Common myeloid progenitor, CD34-positive (primary cell): Measurements from ENCODE around the gene OSMR.

Experiments
- CTCF ChIA-PET: fragments of 350-600 bp; sonication (Branson Sonifier 250); formaldehyde crosslinking; loops from one replicate; lab custom pipeline; 2021; ENCODE audit warnings: antibody characterized with exemption; lab: Charles Lee
- POLR2A ChIA-PET: fragments of 350-600 bp; sonication (Branson Sonifier 250); formaldehyde crosslinking; loops from one replicate; lab custom pipeline; 2021; ENCODE audit warnings: antibody characterized with exemption; lab: Charles Lee
- DNase-seq, 3 donors: peaks; one replicate each; pipeline versions ENCODE4 v3.0.0 to v3.0.0-alpha.2; 2013
- H3K27ac ChIP-seq, 2 experiments: 1 replicate in 1 of 2; 2 replicates in 1 of 2; pipeline ENCODE4 v1.7.0; 2013; ENCODE audit warnings: inconsistent platforms in 2 of 2, low read length in 2 of 2, mild to moderate bottlenecking in 2 of 2, low read depth in 1 of 2, moderate library complexity in 1 of 2; ENCODE audit not compliant: severe bottlenecking in 2 of 2, insufficient read depth in 1 of 2, poor library complexity in 1 of 2
- H3K27me3 ChIP-seq, 5 experiments: replicated peaks in 2 of 5; 1 replicate in 3 of 5; 2 replicates in 2 of 5; pipeline versions ENCODE4 v1.6.1 to v1.7.0; 2013; ENCODE audit warnings: low read length in 4 of 5, mild to moderate bottlenecking in 2 of 5, moderate library complexity in 2 of 5, inconsistent platforms in 1 of 5; ENCODE audit not compliant: insufficient read depth in 5 of 5, control insufficient read depth in 4 of 5
- H3K36me3 ChIP-seq, 4 experiments: 1 replicate in 2 of 4; 2 replicates in 2 of 4; pipeline versions ENCODE4 v1.6.1 to v1.7.0; 2013; ENCODE audit warnings: low read length in 3 of 4, control low read depth in 1 of 4, mild to moderate bottlenecking in 1 of 4; ENCODE audit not compliant: control insufficient read depth in 4 of 4, insufficient read depth in 4 of 4
- H3K4me1 ChIP-seq, 4 experiments: 1 replicate in 3 of 4; 2 replicates in 1 of 4; pipeline versions ENCODE4 v1.6.1 to v1.7.1; 2013; ENCODE audit warnings: low read length in 3 of 4, mild to moderate bottlenecking in 3 of 4, control low read depth in 1 of 4, inconsistent platforms in 1 of 4, moderate library complexity in 1 of 4; ENCODE audit not compliant: control insufficient read depth in 4 of 4, insufficient read depth in 4 of 4; ENCODE audit errors: control extremely low read depth in 1 of 4
- H3K4me3 ChIP-seq, 7 experiments: 1 replicate in 4 of 7; 2 replicates in 3 of 7; pipeline versions ENCODE4 v1.5.1 to v1.7.0; 2013; ENCODE audit warnings: mild to moderate bottlenecking in 7 of 7, low read length in 6 of 7, moderate library complexity in 6 of 7, inconsistent platforms in 2 of 7, low read depth in 2 of 7, control low read depth in 1 of 7; ENCODE audit not compliant: insufficient read depth in 4 of 7, control insufficient read depth in 1 of 7; ENCODE audit errors: extremely low read depth in 1 of 7
- H3K9me3 ChIP-seq, 5 experiments: 1 replicate in 4 of 5; 2 replicates in 1 of 5; pipeline versions ENCODE4 v1.6.1 to v1.7.1; 2013; ENCODE audit warnings: low read length in 4 of 5, mild to moderate bottlenecking in 2 of 5, inconsistent platforms in 1 of 5, low read depth in 1 of 5, moderate library complexity in 1 of 5; ENCODE audit not compliant: control insufficient read depth in 4 of 5, insufficient read depth in 2 of 5; ENCODE audit errors: control extremely low read depth in 1 of 5
- WGBS: methylation state at CpG from one replicate; pipeline ENCODE4 v1.1.5; 2013; ENCODE audit not compliant: insufficient coverage; 5-methylcytosine and 5-hydroxymethylcytosine counted together

OSMR gene

GRCh38 chr5:38879078-38879460 is 33.3 kb downstream of the OSMR start:
- ChIA-PET CTCF (no interaction called here), POLR2A (no interaction called here)
- no peaks in the 10 kb centered on the region for H3K36me3 ChIP-seq

GRCh38 chr5:38883842-38884241 is 38.0 kb downstream of the OSMR start:
- no peaks in the 10 kb centered on the region for H3K36me3 ChIP-seq
- DNase-seq, result no peak
- WGBS, result 68% methylated on average over 2 of the region's 3 CpGs
- peaks cover 0 to 68% (median 17%) of the 10 kb centered on the region in 5 experiments for H3K27me3 ChIP-seq
- no peaks in the 10 kb centered on the region for H3K9me3 ChIP-seq
- ChIA-PET CTCF (no interaction called here), POLR2A (no interaction called here)
- H3K4me1 ChIP-seq, result peaks cover 0 to 3% (median 1%) of the 10 kb centered on the region in 4 experiments
- no peak overlapping the region for H3K4me3 ChIP-seq
- no peak overlapping the region for H3K27ac ChIP-seq

More at GRCh38 chr5:38879078-38879460, 33.3 kb downstream of the OSMR start:
- no peaks in the 10 kb centered on the region for H3K9me3 ChIP-seq
- peak in 1 of 3 donors; percentile 10 for DNase-seq
- H3K4me1 ChIP-seq, result peaks cover 0 to 10% (median 3%) of the 10 kb centered on the region in 4 experiments
- no peak overlapping the region for H3K27ac ChIP-seq
- peaks cover 6 to 75% (median 33%) of the 10 kb centered on the region in 5 experiments for H3K27me3 ChIP-seq
- 95% methylated on average over 7 of the region's 7 CpGs for WGBS
- H3K4me3 ChIP-seq, result no peak overlapping the region

DNA sequence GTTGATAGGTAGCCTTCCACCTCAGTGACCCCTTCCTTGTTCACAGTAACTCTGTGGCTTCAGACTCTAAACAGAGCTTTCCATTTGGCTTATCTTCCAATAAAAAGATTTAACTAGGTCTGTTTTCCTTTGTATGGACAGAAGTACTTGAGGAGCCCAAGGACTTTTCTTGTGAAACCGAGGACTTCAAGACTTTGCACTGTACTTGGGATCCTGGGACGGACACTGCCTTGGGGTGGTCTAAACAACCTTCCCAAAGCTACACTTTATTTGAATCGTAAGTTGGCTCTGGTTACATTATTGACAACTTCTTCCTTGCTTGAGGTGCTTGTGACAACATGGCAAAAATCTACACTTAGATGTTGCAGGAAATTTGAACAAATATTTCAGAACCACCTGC is 39.4 kb downstream of the OSMR start:
- Histone ChIP-seq H3K36me3 (no peaks in the 10 kb centered on the region), H3K4me1 (no peaks in the 10 kb centered on the region), H3K27me3 (peaks cover 0 to 68% (median 13%) of the 10 kb centered on the region in 5 experiments), H3K9me3 (no peaks in the 10 kb centered on the region), H3K27ac (no peak overlapping the region), H3K4me3 (no peak overlapping the region)
- ChIA-PET CTCF (no interaction called here), POLR2A (no interaction called here)
- no peak for DNase-seq
- 97% methylated on average over 3 of the region's 3 CpGs for WGBS

DNA sequence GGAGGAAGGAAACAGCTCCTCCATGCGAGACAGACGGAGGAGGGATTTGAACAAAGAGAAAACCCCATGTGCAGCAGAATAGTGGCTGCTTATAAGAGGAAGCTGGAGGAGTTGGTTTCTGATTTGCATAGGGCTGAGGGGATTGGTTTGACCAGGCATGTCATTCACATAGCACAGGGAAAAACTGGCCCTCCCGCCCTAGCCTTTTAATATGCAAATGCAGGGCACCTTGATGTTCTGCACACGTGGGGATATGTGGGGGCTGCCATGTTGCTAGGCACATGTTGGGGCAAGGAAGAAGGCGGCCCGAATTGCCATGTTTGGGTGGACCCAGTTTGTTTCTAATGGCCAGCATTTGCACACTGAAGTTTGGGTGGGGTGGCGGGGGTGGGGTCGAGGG is 42.2 kb downstream of the OSMR start:
- no peaks in the 10 kb centered on the region for H3K36me3 ChIP-seq
- H3K27ac ChIP-seq, result no peak overlapping the region
- H3K27me3 ChIP-seq, result peaks cover 0 to 54% (median 11%) of the 10 kb centered on the region in 5 experiments
- ChIA-PET POLR2A (no interaction called here), CTCF (no interaction called here)
- peaks cover 0 to 8% (median 0%) of the 10 kb centered on the region in 5 experiments for H3K9me3 ChIP-seq
- DNase-seq, result peak in 1 of 3 donors; percentile 2
- H3K4me1 ChIP-seq, result no peaks in the 10 kb centered on the region
- WGBS, result 30% methylated on average over 4 of the region's 8 CpGs
- no peak overlapping the region for H3K4me3 ChIP-seq

DNA sequence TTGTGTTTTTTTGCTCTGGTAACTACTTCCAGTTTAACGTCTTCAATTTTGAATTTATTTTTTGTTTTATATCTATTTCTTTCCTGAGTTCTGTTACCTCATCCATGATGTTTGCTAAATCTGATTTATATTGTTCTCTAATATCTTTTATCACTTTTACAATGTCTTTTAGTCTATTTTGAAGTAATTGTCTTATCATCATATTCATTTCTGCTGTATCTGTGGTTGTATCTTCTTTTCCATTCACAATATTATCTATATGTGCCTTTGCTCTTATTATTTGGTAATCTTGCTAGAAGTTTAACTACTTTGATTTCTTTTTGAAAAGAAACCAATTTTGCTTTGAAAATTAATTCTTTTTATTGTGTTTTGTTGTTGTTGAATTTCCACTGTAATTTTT is 43.6 kb downstream of the OSMR start:
- no peak overlapping the region for H3K27ac ChIP-seq
- no peak overlapping the region for H3K4me3 ChIP-seq
- WGBS, result no CpG with 5 or more reads among the region's 1 CpG
- peaks cover 0 to 41% (median 9%) of the 10 kb centered on the region in 5 experiments for H3K27me3 ChIP-seq
- ChIA-PET POLR2A (no interaction called here), CTCF (no interaction called here)
- peaks cover 0 to 11% (median 3%) of the 10 kb centered on the region in 5 experiments for H3K9me3 ChIP-seq
- no peaks in the 10 kb centered on the region for H3K4me1 ChIP-seq
- H3K36me3 ChIP-seq, result no peaks in the 10 kb centered on the region
- DNase-seq, result no peak

- CTCF ChIA-PET, result no interaction called here
- POLR2A ChIA-PET, result no interaction called here
- H3K27ac ChIP-seq, result no peak overlapping the region
- no peak overlapping the region for H3K4me3 ChIP-seq
- H3K9me3 ChIP-seq, result peaks cover 0 to 14% (median 3%) of the 10 kb centered on the region in 5 experiments
- no peaks in the 10 kb centered on the region for H3K4me1 ChIP-seq
- peaks cover 0 to 22% (median 9%) of the 10 kb centered on the region in 5 experiments for H3K27me3 ChIP-seq
- no peaks in the 10 kb centered on the region for H3K36me3 ChIP-seq
- WGBS, result 100% methylated on average over 4 of the region's 6 CpGs
- DNase-seq, result no peak
Observed at GRCh38 chr5:38891563-38891962, 45.8 kb downstream of the OSMR start.

- 100% methylated on average over 1 of the region's 3 CpGs for WGBS
- Histone ChIP-seq H3K4me3 (no peak overlapping the region), H3K27ac (no peak overlapping the region), H3K36me3 (no peaks in the 10 kb centered on the region), H3K27me3 (peaks cover 0 to 21% (median 9%) of the 10 kb centered on the region in 5 experiments), H3K9me3 (peaks cover 0 to 19% (median 3%) of the 10 kb centered on the region in 5 experiments), H3K4me1 (no peaks in the 10 kb centered on the region)
- no peak for DNase-seq
- CTCF ChIA-PET, result no interaction called here
- POLR2A ChIA-PET, result no interaction called here
Observed at GRCh38 chr5:38892363-38892762, 46.6 kb downstream of the OSMR start.
